Measurements from ENCODE around the gene PECR. TPM values are rescaled to one million over a fixed set of nuclear protein-coding genes. Genes with fewer than 3 reads are reported as not detected.

PECR gene
- total RNA-seq, 2 experiments from 2014 or later: 2.3 to 5.3 TPM

DNA sequence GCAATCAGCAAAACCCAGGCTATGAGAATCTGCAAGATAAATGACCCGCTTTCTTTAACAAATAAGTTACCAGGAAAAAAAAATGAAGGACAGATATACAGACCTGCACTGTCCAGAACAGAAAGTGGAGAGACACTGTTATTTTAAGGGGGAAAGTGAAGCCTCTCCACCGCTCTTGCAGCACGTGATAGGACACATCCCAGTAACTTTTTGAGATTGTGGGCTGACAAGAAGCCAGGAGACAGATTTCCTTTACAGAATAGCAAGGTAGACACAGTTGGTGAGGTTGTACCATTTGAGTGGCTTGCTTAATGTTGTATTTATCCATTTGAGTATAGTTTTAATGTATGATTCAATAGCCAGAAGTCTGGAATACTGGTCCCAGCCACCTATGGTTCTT, 13.1 kb upstream of the PECR start:
- Histone ChIP-seq H3K4me2 (ENCODE audit: low read length) (no peak overlapping the region), H3K4me3 (ENCODE audit: low read depth, low read length, poor library complexity, severe bottlenecking) (no peak overlapping the region), H3K9me2 (ENCODE audit: insufficient read depth, low read length) (no peaks in the 10 kb centered on the region), H3K79me2 (ENCODE audit: insufficient read depth, low read depth, low read length) (no peaks in the 10 kb centered on the region), H3K36me3 (ENCODE audit: insufficient read depth, low read length) (no peaks in the 10 kb centered on the region), H3K27ac (ENCODE audit: low read depth, low read length, poor library complexity, severe bottlenecking) (no peak overlapping the region), H3K9me3 (ENCODE audit: low read length) (no peaks in the 10 kb centered on the region), H3K4me1 (ENCODE audit: insufficient read depth, low read length, poor library complexity, severe bottlenecking) (no peaks in the 10 kb centered on the region), H2AFZ (ENCODE audit: low read length) (no peak overlapping the region), H4K20me1 (ENCODE audit: insufficient read depth, low read length) (no peaks in the 10 kb centered on the region)
- no TSS peak for BruUV-seq (replicated peaks)
- no peak for DNase-seq (ENCODE audit: low spot score)
- intact Hi-C loops (cut with micrococcal nuclease; ENCODE audit: unreplicated experiment): no loop called here
- ChIA-PET POLR2A (no interaction called here), CTCF (ENCODE audit: unreplicated experiment) (no interaction called here)
- TF ChIP-seq, protein P1, sequence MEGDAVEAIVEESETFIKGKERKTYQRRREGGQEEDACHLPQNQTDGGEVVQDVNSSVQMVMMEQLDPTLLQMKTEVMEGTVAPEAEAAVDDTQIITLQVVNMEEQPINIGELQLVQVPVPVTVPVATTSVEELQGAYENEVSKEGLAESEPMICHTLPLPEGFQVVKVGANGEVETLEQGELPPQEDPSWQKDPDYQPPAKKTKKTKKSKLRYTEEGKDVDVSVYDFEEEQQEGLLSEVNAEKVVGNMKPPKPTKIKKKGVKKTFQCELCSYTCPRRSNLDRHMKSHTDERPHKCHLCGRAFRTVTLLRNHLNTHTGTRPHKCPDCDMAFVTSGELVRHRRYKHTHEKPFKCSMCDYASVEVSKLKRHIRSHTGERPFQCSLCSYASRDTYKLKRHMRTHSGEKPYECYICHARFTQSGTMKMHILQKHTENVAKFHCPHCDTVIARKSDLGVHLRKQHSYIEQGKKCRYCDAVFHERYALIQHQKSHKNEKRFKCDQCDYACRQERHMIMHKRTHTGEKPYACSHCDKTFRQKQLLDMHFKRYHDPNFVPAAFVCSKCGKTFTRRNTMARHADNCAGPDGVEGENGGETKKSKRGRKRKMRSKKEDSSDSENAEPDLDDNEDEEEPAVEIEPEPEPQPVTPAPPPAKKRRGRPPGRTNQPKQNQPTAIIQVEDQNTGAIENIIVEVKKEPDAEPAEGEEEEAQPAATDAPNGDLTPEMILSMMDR (conservative IDR thresholded peaks at IDR 0.05; ENCODE audit: low read length): no peak

DNA sequence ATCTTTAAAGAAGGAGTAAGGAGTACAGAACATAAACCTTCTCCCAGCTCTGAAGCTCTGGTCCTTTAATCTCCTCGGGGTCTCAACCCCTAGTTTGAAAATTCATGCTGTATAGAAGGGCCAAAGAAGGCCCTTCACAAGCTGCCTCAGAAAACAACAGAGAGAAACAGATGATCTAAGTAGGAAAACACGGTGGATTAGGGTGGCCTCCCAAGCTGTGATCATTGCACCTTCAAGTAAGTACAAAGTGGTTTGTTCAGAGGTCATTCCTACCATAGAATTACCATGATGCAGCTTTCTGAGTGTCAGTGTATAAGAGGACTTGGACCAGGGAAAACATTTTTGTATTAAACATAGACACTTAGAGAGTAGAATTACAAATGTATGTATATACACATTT, 11.0 kb upstream of the PECR start:
- ChIA-PET CTCF (ENCODE audit: unreplicated experiment) (no interaction called here), POLR2A (interaction anchor here (1.2 to 1.7 kb wide), 3 partner anchors 10 to 22 kb away, joined by 4 to 5 read pairs (median 4); no protein-coding TSS in a partner anchor)
- Histone ChIP-seq H3K79me2 (ENCODE audit: insufficient read depth, low read depth, low read length) (no peaks in the 10 kb centered on the region), H3K36me3 (ENCODE audit: insufficient read depth, low read length) (no peaks in the 10 kb centered on the region), H2AFZ (ENCODE audit: low read length) (no peak overlapping the region), H4K20me1 (ENCODE audit: insufficient read depth, low read length) (no peaks in the 10 kb centered on the region), H3K27ac (ENCODE audit: low read depth, low read length, poor library complexity, severe bottlenecking) (no peak overlapping the region), H3K9me2 (ENCODE audit: insufficient read depth, low read length) (no peaks in the 10 kb centered on the region), H3K4me3 (ENCODE audit: low read depth, low read length, poor library complexity, severe bottlenecking) (no peak overlapping the region), H3K4me1 (ENCODE audit: insufficient read depth, low read length, poor library complexity, severe bottlenecking) (no peaks in the 10 kb centered on the region), H3K9me3 (ENCODE audit: low read length) (no peaks in the 10 kb centered on the region), H3K4me2 (ENCODE audit: low read length) (no peak overlapping the region)
- no peak for DNase-seq (ENCODE audit: low spot score)
- BruUV-seq (replicated peaks): no TSS peak
- TF ChIP-seq EZH2phosphoT487 (IDR thresholded peaks at IDR 0.05; ENCODE audit: borderline replicate concordance, low read depth, low read length): no peak
- TF ChIP-seq, protein P1 (conservative IDR thresholded peaks at IDR 0.05; ENCODE audit: low read length): no peak
- intact Hi-C loops (cut with micrococcal nuclease; ENCODE audit: unreplicated experiment): no loop called here

DNA sequence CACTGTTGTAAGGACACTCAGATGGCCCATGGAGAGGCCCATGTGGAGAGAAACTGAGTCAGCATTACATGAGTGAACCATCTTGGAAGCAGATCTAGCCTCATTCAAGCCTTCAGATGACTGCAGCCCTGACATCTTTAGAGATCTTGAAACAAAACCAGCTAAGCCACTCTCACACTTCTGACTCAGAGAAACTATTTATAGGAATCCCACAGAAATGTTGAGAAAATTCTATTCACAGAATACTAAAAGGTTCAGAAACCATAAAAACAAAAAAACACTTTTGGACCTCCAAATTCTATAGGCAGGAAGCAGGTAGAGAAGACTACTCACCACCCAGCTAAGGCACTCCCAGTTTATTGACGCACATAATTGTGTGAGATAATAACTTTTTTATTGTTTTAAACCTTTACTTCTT, 8.8 kb upstream of the PECR start:
- POLR2A ChIA-PET: interaction anchor here (0.6 kb wide), 1 partner anchor 253 kb away, joined by 4 read pairs; no protein-coding TSS in a partner anchor
- CTCF ChIA-PET (ENCODE audit: unreplicated experiment): no interaction called here
- H3K9me2 ChIP-seq (ENCODE audit: insufficient read depth, low read length): no peaks in the 10 kb centered on the region
- H3K4me3 ChIP-seq (ENCODE audit: low read depth, low read length, poor library complexity, severe bottlenecking): no peak overlapping the region
- H4K20me1 ChIP-seq (ENCODE audit: insufficient read depth, low read length): no peaks in the 10 kb centered on the region
- no peak overlapping the region for H3K4me2 ChIP-seq (ENCODE audit: low read length)
- H2AFZ ChIP-seq (ENCODE audit: low read length): no peak overlapping the region
- TF ChIP-seq, protein P1 (conservative IDR thresholded peaks at IDR 0.05; ENCODE audit: low read length): no peak
- no peak for TF ChIP-seq EZH2phosphoT487 (IDR thresholded peaks at IDR 0.05; ENCODE audit: borderline replicate concordance, low read depth, low read length)
- no TSS peak for BruUV-seq (replicated peaks)
- H3K27ac ChIP-seq (ENCODE audit: low read depth, low read length, poor library complexity, severe bottlenecking): no peak overlapping the region
- intact Hi-C loops (cut with micrococcal nuclease; ENCODE audit: unreplicated experiment): no loop called here
- H3K9me3 ChIP-seq (ENCODE audit: low read length): no peaks in the 10 kb centered on the region
- H3K4me1 ChIP-seq (ENCODE audit: insufficient read depth, low read length, poor library complexity, severe bottlenecking): no peaks in the 10 kb centered on the region
- no peaks in the 10 kb centered on the region for H3K79me2 ChIP-seq (ENCODE audit: insufficient read depth, low read depth, low read length)
- no peak for DNase-seq (ENCODE audit: low spot score)
- no peaks in the 10 kb centered on the region for H3K36me3 ChIP-seq (ENCODE audit: insufficient read depth, low read length)
